Mesenchymal stem cell (in vitro differentiated cells and primary cell): ENCODE results near the gene PTPRG.

Experiments used
- DNase-seq: peaks from one replicate; pipeline ENCODE4 v3.0.0-alpha.2; 2013
- H2AFZ ChIP-seq: one replicate; pipeline ENCODE4 v1.6.1; 2013; ENCODE audit warnings: low read depth, mild to moderate bottlenecking, control low read depth, inconsistent platforms, low read length, moderate library complexity
- H2AK5ac ChIP-seq: 2 replicates; pipeline ENCODE4 v1.6.1; 2013; ENCODE audit warnings: low read length, moderate library complexity, mild to moderate bottlenecking, inconsistent platforms; ENCODE audit not compliant: severe bottlenecking
- H2BK120ac ChIP-seq: one replicate; pipeline ENCODE4 v1.6.1; 2013; ENCODE audit warnings: low read depth, mild to moderate bottlenecking, inconsistent platforms, low read length, moderate library complexity
- H2BK12ac ChIP-seq, 2 experiments: one replicate each; pipeline ENCODE4 v1.6.1; 2013; ENCODE audit warnings: inconsistent platforms in 2 of 2, low read length in 2 of 2, mild to moderate bottlenecking in 2 of 2, moderate library complexity in 2 of 2, control low read depth in 1 of 2
- H2BK15ac ChIP-seq: one replicate; pipeline ENCODE4 v1.6.1; 2013; ENCODE audit warnings: mild to moderate bottlenecking, low read depth, inconsistent platforms; ENCODE audit not compliant: poor library complexity, severe bottlenecking
- H2BK5ac ChIP-seq: 2 replicates; pipeline ENCODE4 v1.6.1; 2013; ENCODE audit warnings: low read depth, mild to moderate bottlenecking, low read length, control low read depth, inconsistent platforms; ENCODE audit not compliant: poor library complexity, severe bottlenecking
- H3K14ac ChIP-seq, 2 experiments: one replicate each; pipeline ENCODE4 v1.6.1; 2013; ENCODE audit warnings: inconsistent platforms in 2 of 2, low read length in 2 of 2, control low read depth in 1 of 2, mild to moderate bottlenecking in 1 of 2, moderate library complexity in 1 of 2
- H3K18ac ChIP-seq, 2 experiments: one replicate each; pipeline ENCODE4 v1.6.1; 2013; ENCODE audit warnings: inconsistent platforms in 2 of 2, low read length in 2 of 2, control low read depth in 1 of 2, low read depth in 1 of 2, mild to moderate bottlenecking in 1 of 2
- H3K23ac ChIP-seq, 2 experiments: one replicate each; pipeline ENCODE4 v1.6.1; 2013; ENCODE audit warnings: inconsistent platforms in 2 of 2, low read length in 2 of 2, mild to moderate bottlenecking in 2 of 2, moderate library complexity in 2 of 2, control low read depth in 1 of 2
- H3K27ac ChIP-seq: 2 replicates; pipeline ENCODE4 v1.5.1; 2013; ENCODE audit warnings: mild to moderate bottlenecking, moderate library complexity, low read length, control low read depth, inconsistent platforms; ENCODE audit not compliant: poor library complexity, severe bottlenecking
- H3K27me3 ChIP-seq, 2 experiments: 2 replicates each; pipeline versions ENCODE4 v1.6.1 to v1.7.0; 2013; ENCODE audit warnings: low read length in 2 of 2, mild to moderate bottlenecking in 2 of 2, moderate library complexity in 2 of 2, control low read depth in 1 of 2, inconsistent platforms in 1 of 2; ENCODE audit not compliant: control insufficient read depth in 1 of 2, insufficient read depth in 1 of 2
- H3K36me3 ChIP-seq, 2 experiments: 2 replicates each; pipeline versions ENCODE4 v1.6.1 to v1.7.0; 2013; ENCODE audit warnings: low read length in 2 of 2, control low read depth in 1 of 2, inconsistent platforms in 1 of 2, low read depth in 1 of 2, mild to moderate bottlenecking in 1 of 2; ENCODE audit not compliant: insufficient read depth in 2 of 2, control insufficient read depth in 1 of 2
- H3K4ac ChIP-seq, 2 experiments: one replicate each; pipeline ENCODE4 v1.6.1; 2013; ENCODE audit warnings: inconsistent platforms in 2 of 2, low read length in 2 of 2, mild to moderate bottlenecking in 2 of 2, moderate library complexity in 2 of 2, control low read depth in 1 of 2, low read depth in 1 of 2
- H3K4me1 ChIP-seq: 2 replicates; pipeline ENCODE4 v1.6.1; 2013; ENCODE audit warnings: low read depth, low read length, control low read depth; ENCODE audit not compliant: control insufficient read depth, insufficient read depth
- H3K4me2 ChIP-seq: 2 replicates; pipeline ENCODE4 v1.6.1; 2013; ENCODE audit warnings: low read length, mild to moderate bottlenecking, inconsistent platforms; ENCODE audit not compliant: poor library complexity, severe bottlenecking
- H3K4me3 ChIP-seq, 2 experiments: 2 replicates each; pipeline versions ENCODE4 v1.5.1 to v1.7.0; 2013; ENCODE audit warnings: low read length in 2 of 2, mild to moderate bottlenecking in 2 of 2, control low read depth in 1 of 2, low read depth in 1 of 2; ENCODE audit not compliant: insufficient read depth in 1 of 2
- H3K79me1 ChIP-seq: replicated peaks from 2 replicates; pipeline ENCODE4 v1.6.1; 2013; ENCODE audit warnings: mild to moderate bottlenecking, control low read depth, low read length, inconsistent platforms; ENCODE audit not compliant: poor library complexity, severe bottlenecking
- H3K9ac ChIP-seq: 2 replicates; pipeline ENCODE4 v1.7.0; 2013; ENCODE audit warnings: mild to moderate bottlenecking, low read length, moderate library complexity
- H3K9me3 ChIP-seq: 2 replicates; pipeline ENCODE4 v1.7.0; 2013; ENCODE audit warnings: mild to moderate bottlenecking, low read length; ENCODE audit not compliant: control insufficient read depth
- H4K8ac ChIP-seq: one replicate; pipeline ENCODE4 v1.6.1; 2013; ENCODE audit warnings: inconsistent platforms, mild to moderate bottlenecking, low read length, moderate library complexity
- H4K91ac ChIP-seq: one replicate; pipeline ENCODE4 v1.6.1; 2013; ENCODE audit warnings: mild to moderate bottlenecking, low read length, inconsistent platforms
- WGBS: methylation state at CpG from one replicate; pipeline ENCODE4 v1.1.7; 2013; ENCODE audit warnings: mixed read lengths; 5-methylcytosine and 5-hydroxymethylcytosine counted together

The PTPRG gene

GRCh38 chr3:61943975-61944374 lies 382.6 kb downstream of the PTPRG start:
- Histone ChIP-seq H3K4me3 (no peak overlapping the region), H3K18ac (no peak overlapping the region), H3K9me3 (peaks cover 5% of the 10 kb centered on the region), H3K4me2 (no peak overlapping the region), H2BK12ac (no peak overlapping the region), H2AFZ (no peak overlapping the region), H4K91ac (no peak overlapping the region), H4K8ac (no peak overlapping the region), H3K4me1 (no peaks in the 10 kb centered on the region), H2AK5ac (no peak overlapping the region), H3K79me1 (peaks cover 9% of the 10 kb centered on the region), H3K27me3 (no peaks in the 10 kb centered on the region), H3K27ac (no peak overlapping the region), H2BK15ac (no peak overlapping the region), H3K23ac (no peak overlapping the region), H2BK120ac (no peak overlapping the region), H3K36me3 (no peaks in the 10 kb centered on the region), H3K9ac (no peak overlapping the region), H3K4ac (no peak overlapping the region), H2BK5ac (no peak overlapping the region), H3K14ac (no peak overlapping the region)
- 87% methylated on average over 3 of the region's 4 CpGs for WGBS
- no peak for DNase-seq

DNA sequence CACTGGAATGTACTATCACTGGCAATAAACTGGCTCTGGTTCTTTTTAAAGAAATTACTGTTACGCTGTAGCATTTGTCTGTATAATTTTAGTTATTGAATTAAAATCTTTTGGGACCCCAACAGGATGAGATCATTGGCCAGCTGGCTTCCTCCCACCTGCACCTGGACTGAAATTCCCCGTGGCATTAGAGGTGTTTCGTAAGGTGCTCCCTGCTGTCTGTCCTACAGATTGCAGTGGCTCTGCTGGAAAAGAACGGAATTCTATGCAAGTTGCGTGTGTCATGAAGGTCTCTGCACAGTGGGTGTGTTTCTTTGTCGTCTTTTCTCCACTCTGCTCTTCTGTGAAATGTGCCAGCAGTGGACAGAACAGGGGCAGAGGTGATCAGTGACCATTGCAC lies 383.4 kb downstream of the PTPRG start:
- Histone ChIP-seq H4K8ac (no peak overlapping the region), H3K36me3 (no peaks in the 10 kb centered on the region), H2BK15ac (no peak overlapping the region), H3K18ac (no peak overlapping the region), H3K27me3 (no peaks in the 10 kb centered on the region), H3K4me1 (no peaks in the 10 kb centered on the region), H3K4ac (no peak overlapping the region), H4K91ac (no peak overlapping the region), H3K79me1 (peaks cover 11% of the 10 kb centered on the region), H3K27ac (no peak overlapping the region), H2BK120ac (no peak overlapping the region), H2AFZ (no peak overlapping the region), H3K4me3 (no peak overlapping the region), H3K9ac (no peak overlapping the region), H3K4me2 (no peak overlapping the region), H3K23ac (no peak overlapping the region), H3K14ac (no peak overlapping the region), H2BK12ac (no peak overlapping the region), H3K9me3 (peaks cover 5% of the 10 kb centered on the region), H2AK5ac (no peak overlapping the region), H2BK5ac (no peak overlapping the region)
- WGBS, result 92% methylated on average over 6 of the region's 6 CpGs
- DNase-seq, result no peak

DNA sequence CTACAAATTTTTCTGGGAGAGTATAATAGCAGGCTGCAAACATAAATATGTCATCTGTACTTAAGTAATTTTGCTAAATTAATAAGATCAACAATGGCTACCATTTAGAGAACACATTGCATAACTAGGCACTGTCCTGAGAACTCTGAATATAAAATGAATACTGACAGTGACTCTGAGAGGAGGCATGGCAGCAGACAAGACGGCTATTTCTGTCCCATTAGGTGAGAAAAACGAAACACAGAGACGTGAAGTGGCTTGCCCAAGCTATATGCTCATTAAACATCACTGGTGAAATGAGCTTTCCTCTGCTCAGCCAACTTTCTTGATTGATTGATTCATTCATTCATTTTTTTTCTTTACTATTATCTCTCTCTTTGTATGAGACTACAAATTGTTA lies 384.3 kb downstream of the PTPRG start:
- peaks cover 5% of the 10 kb centered on the region for H3K9me3 ChIP-seq

DNA sequence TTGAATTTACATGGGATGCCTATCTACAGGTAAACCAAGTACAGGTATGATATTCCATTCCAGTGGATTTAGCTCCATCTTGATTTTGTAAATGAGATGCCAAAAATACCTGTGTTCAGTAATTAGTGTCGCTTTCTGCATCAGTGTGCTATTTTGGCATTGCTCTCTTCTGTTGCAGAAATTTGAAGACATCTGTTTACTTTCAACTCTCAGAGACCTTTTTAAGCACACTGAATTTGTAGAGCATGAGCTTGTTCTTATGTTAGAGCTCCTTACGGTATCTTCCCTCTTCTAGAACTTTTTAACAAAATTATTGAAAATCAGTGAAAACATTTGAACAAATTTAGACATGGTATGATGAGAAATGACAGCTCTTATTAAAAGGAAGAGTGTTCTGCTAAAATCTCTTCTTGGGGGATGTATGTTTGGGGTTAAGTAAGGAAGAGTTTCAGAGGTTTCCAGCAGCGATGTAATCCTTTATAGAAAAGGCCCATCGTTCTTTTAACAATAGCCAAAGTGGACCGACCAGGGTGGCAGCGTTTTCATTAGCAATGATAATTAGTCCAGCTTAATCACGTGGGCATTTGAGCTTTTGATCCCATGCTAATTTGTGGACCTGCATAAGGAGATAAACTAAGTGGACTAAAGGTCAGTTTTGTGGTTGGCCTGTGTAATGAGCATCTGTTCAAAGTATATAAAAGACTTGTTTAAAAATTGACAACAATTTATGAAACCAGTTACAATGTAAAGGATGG lies 385.4 kb downstream of the PTPRG start:
- Histone ChIP-seq H2BK15ac (no peak overlapping the region), H3K36me3 (no peaks in the 10 kb centered on the region), H3K23ac (no peak overlapping the region), H4K8ac (no peak overlapping the region), H3K4me2 (no peak overlapping the region), H3K27ac (no peak overlapping the region), H3K18ac (no peak overlapping the region), H3K14ac (no peak overlapping the region), H3K4ac (no peak overlapping the region), H3K9me3 (peaks cover 5% of the 10 kb centered on the region), H2BK5ac (no peak overlapping the region), H3K4me3 (no peak overlapping the region), H3K27me3 (no peaks in the 10 kb centered on the region), H3K9ac (no peak overlapping the region), H2AK5ac (no peak overlapping the region), H3K4me1 (no peaks in the 10 kb centered on the region), H2AFZ (no peak overlapping the region), H3K79me1 (peaks cover 15% of the 10 kb centered on the region), H2BK120ac (no peak overlapping the region), H4K91ac (no peak overlapping the region), H2BK12ac (no peak overlapping the region)
- no peak for DNase-seq
- WGBS, result 54% methylated on average over 6 of the region's 7 CpGs

More for the DNA sequence above, 384.3 kb downstream of the PTPRG start:
- H2BK5ac ChIP-seq, result no peak overlapping the region
- no peak overlapping the region for H3K23ac ChIP-seq
- no peak overlapping the region for H3K4me2 ChIP-seq
- no peak overlapping the region for H2BK12ac ChIP-seq
- no peak overlapping the region for H2BK15ac ChIP-seq
- no peaks in the 10 kb centered on the region for H3K4me1 ChIP-seq
- H3K36me3 ChIP-seq, result no peaks in the 10 kb centered on the region
- H4K8ac ChIP-seq, result no peak overlapping the region
- H4K91ac ChIP-seq, result no peak overlapping the region
- H3K27me3 ChIP-seq, result no peaks in the 10 kb centered on the region
- H3K14ac ChIP-seq, result no peak overlapping the region
- no peak overlapping the region for H3K9ac ChIP-seq
- no peak overlapping the region for H3K27ac ChIP-seq
- no peak overlapping the region for H3K4ac ChIP-seq
- no peak overlapping the region for H2BK120ac ChIP-seq
- H3K79me1 ChIP-seq, result peaks cover 12% of the 10 kb centered on the region
- DNase-seq, result no peak
- no peak overlapping the region for H3K4me3 ChIP-seq
- H2AFZ ChIP-seq, result no peak overlapping the region
- H3K18ac ChIP-seq, result no peak overlapping the region
- 62% methylated on average over 3 of the region's 3 CpGs for WGBS
- H2AK5ac ChIP-seq, result no peak overlapping the region
